CD4-positive, alpha-beta T cell treated with Interleukin-10 for 1 hour (primary cell): ENCODE measurements around the gene GALNTL6.
"Not testable (repeated sequence)": the region's sequence is repeated elsewhere in the genome, so short reads cannot be mapped to it uniquely, and the experiment has no call there.

ENCODE experiments used
- DNase-seq: peaks from one replicate; pipeline ENCODE4 v3.0.0-alpha.2; 2020

GALNTL6 gene

DNA sequence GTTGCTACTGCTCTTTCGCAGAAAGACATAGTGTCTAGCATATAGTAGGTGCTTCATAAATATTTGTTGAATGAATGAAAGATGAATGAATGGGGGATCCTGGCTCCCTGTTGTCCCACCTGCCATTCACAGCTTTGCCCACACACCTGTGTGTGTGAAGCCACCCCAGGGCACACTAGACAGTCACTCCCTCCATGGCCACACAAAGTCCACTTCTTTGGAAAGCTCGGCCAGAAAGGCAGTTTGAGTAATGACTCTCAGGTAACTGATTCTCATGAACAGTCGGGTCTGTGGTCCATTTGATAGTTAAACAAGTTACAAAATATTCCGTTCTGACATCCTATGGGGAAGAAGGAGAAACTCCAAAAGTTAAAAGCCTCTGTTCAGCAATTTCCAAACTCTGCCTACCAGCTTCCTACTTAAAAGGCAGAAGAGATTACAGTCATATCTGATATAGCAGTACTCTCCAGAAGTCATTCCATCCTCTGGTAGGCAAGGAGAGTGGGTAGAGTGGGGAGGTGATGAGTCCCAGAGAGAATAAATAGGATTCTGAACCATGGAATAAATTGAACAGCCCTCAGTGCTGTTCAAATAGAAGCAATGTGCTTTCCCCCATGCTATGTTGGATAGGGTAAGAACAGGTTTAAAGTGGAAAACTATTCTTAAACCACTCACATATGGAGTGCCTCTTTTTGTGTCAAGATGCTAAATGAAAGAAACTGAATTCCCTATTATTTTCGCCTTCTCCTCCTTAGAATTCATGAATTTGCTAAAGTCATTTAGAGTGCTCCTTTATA lies 1150.5 kb downstream of the GALNTL6 start:
- no peak for DNase-seq

DNA sequence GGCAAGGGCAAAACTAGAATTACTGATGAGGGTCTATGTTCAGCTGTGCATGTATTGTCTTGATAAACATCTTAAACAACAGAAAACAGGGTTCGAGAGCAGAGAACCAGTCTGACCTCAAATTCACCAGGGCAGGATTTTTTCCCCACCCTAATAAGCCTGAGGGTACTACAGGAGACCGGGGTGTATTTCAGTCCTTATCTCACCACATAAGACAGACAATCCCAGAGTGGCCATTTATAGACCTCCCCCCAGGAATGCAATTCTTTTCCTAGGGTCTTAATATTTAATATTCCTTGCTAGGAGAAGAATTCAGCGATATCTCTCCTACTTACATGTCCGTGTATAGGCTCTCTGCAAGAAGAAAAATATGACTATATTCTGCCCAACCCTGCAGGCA lies 1157.0 kb downstream of the GALNTL6 start:
- DNase-seq, result not testable (repeated sequence)

DNA sequence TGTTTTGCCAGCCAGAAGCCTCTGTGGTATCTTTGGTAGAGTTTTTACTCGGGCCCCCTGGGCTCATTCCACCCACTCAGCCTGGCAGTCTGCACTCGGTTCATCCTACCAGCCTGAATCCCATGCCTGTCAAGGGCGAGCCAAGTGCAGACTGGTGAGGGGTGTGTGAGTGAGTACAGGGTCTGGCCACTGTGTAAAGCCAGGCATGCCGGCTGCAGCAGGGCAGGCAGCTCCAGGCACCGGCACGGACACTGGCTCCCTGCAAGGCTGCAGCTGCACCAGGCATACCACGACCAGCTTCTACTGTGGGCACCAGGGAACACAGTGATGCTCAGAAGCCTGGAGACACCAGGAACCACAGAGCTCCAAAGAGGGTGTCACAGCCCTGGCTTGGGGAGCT lies 1161.4 kb downstream of the GALNTL6 start:
- DNase-seq, result no peak

DNA sequence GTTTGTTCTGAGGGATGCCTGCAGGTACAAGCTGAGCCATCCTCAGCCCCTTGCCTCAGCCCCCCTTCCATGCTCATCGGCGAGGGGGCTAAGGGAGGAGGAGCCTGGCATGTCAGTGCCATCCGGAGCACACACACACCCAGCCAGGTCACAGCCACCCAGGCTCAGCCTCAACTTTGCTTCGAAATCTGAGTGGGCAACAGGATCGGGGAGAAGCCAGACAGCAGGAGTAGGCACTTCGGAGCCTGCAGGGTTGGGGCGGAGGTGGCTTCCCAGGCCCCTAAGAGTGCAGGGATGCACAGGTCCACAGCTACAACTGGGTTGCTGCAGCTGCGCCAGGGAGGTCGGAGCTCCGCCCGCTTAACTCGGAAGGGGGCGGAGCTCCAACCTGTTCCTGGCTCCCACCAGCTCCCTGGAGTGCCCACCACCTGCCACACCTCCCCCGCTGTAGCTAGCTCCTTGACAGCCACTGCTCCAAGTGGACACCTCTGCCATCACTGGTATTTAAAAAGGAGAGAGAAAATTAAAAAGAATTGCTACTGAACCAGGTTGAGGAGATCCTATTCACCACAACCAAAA lies 1162.5 kb downstream of the GALNTL6 start:
- DNase-seq, result no peak

DNA sequence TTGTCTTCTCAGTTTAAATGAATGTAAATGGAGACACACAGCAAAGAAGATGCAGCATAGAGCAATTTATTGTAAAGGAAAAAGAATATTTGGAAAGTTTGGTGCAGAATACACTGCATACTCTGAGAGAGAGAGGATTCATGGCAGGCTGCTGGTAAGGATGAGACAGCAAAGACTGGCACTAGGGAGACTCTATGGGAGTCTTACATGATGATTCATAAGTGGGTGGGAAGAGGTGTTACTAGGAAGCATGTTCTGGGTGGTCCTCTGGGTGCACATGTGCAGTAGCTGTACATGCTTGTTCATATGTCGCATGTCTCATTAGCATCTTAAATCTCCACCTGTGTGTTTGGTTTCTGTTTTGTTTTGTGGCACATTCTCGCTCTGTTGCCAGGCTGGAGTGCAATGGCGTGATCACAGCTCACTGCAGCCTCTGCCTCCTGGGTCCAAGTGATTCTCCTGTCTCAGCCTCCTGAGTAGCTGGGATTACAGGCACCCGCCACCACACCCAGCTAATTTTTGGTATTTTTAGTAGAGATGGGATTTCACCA lies 1164.4 kb downstream of the GALNTL6 start:
- DNase-seq, result not testable (repeated sequence)

DNA sequence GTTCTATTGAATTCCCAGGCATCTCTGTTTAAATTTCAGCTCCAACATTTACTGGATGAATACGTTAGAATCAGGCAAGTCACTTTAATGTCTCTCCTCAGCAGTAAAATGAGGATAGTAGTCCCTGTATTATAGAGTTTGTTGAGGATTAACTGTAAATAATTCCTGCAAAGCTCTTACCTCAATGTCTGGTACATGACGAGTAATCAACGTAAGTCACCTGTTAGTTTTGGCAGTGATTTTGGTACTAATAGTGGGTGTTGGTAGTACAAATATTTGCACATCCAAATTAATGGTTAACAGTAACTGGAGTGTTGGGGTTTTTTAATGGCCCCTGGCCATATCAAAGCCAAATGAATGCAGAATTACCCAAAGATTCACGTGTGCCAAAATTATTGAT lies 1165.6 kb downstream of the GALNTL6 start:
- no peak for DNase-seq

DNA sequence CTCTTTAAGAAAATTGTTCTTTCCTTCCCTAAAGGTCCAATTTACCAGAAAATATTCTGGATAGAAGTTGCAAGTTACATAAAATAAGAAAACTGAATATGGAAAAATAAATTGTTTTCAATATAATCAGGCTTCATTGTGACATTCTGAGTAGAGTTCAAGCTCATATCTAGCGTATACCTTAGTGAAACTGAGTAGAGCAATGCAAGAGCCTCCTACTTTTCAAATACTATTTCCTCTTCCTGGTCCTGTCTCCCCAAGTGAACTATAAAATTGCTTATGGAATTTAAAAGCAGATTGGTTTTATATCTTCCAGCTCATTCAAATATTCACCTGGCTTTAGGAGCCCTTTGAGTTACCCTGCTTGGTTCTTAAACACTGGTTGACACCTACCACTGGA lies 1166.1 kb downstream of the GALNTL6 start:
- no peak for DNase-seq

DNA sequence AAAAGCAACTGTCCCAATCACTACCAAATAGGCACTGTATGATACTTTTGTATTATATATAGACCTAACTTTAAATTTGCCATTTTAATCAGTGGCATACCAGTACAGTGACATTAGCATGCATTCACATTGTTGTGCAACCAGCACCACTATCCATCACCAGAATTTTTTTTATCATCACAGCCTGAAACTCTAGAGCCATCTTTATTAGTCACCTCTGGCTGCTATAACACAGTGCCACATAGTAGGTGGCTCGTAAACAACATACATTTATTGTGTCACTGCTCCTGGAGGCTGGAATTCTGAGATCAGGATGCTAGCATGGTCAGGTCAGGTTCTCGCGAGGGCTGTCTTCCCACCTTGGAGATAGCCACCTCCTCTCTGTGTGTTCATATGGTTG lies 1167.0 kb downstream of the GALNTL6 start:
- DNase-seq, result no peak

DNA sequence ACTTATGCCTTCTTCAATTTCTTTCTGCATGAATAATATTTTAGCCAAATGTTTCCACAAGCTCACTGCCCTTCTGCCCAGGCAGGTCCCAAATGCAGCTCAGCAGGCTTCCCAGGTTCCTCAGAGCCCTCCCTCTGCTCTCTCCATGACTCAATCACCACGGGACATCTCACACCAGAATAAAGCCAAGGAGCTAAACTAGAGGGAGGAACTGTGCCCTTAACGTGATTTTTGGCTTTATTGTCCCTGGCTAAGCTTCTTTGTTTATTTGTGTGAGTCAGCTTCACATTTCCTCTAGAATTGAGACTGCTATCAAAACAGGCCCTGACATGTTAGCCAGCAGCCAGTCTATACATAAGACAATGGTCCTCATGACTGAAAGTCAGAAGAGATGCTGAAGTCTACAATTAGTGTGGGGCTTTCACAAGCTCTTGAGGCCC lies 1169.0 kb downstream of the GALNTL6 start:
- DNase-seq, result no peak

DNA sequence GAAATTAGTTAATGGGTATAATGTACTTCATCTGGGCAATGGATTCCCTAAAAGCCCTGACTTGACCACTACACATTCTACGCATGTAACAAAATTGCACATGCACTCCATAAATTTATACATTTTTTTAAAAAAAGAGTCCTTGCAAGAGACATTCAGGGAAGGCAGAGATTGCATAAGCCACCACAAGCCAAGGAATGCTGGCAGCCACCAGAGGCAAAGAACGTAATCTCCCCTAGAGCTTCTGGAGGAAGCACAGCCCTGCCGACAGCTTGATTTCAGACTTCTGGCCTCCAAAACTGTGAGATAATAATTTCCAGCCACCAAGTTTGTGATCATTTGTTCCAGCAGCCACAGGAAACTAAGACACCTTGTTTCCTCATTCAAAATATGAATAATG lies 1169.8 kb downstream of the GALNTL6 start:
- no peak for DNase-seq

DNA sequence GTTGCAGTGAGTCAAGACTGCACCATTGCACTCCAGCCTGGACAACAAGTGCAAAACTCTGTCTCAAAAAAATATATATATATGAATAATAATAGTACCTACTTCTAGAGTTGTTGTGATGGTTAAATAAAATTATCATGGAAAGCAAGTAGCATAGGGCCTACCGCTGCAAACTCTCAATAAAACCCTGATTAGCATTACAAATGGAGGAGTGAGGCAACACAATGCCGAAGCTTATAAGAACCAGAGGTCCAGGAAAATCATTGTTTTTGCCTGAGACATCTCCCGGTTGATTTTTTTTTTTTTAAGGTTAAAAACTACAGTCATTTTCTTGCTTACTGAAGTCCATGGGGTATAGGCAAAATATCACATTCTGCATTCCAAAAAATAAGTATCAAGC lies 1170.4 kb downstream of the GALNTL6 start:
- no peak for DNase-seq

DNA sequence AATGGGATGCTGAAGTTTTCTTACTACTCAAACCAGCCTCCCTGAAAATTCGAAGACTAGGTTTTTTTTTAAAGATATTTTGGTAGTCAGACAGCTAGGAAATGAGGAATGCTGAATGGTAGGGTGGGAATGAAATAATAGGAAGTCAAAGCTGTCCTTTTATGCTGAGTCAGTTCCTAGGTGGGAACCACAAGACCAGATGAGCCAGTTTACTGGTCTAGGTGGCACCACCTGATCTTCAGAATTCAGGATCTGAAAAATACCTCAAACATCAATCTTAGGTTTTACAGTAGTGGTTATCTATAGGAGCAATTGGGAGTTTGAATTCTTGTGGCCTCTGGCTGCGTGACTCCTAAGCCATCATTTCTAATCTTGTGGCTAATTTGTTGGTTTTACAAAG lies 1172.3 kb downstream of the GALNTL6 start:
- no peak for DNase-seq

DNA sequence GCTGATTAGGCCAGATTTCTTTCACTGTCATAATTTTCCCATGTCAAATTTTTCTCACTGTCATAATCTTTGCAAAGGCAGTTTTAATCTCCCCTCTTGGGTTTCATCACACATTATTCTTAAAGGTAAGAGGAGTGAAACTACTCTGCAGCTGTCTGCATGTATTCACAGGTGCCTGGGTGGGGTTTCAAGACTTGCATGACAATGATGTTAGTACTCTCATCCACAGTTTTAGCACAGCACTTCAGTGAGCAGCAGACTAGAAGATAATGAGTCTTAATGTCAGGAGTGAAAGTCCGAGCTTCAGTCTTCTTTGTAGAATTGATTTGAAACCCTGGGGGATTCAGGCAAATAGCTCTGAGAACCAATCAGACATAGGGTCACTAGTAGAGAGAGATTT lies 1172.9 kb downstream of the GALNTL6 start:
- DNase-seq, result no peak

DNA sequence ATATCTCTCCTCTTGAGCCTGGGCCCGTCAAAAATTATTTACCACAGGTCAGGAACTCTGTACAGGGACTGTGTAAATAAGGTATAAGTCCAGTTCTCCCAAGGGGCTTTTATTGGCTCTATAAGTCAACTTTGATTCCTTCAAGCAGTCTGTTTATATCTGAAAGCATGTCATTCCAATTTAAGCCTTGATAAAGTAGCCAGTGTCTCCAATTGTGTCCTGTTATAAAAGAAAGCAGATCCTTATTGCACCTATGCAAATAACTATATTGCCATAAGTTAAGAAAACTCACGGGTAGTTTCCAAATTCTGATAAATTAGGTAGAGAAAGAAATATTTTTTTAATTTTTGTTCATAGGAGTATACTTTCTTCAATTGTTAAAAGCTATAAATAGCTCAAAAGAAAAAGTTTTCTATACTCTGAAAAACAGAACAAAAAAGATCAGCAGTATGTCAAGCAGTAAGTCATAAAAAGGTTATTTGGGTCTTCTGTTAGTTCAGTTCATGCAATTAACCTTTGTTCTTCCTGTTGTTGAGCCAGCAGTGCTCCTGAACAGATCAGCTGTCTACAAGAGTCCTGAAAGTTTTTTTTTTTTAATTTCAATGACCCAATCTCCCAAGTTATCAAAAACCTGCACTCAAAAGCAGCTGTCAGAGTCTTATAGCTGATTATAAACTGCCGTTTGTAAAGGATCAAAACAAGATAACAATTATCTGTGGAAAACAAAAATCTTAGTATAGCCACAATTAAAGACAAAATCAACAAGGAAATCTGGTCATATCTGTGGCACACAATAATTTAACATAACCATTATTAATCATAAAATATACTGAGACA lies 1177.0 kb downstream of the GALNTL6 start:
- no peak for DNase-seq

DNA sequence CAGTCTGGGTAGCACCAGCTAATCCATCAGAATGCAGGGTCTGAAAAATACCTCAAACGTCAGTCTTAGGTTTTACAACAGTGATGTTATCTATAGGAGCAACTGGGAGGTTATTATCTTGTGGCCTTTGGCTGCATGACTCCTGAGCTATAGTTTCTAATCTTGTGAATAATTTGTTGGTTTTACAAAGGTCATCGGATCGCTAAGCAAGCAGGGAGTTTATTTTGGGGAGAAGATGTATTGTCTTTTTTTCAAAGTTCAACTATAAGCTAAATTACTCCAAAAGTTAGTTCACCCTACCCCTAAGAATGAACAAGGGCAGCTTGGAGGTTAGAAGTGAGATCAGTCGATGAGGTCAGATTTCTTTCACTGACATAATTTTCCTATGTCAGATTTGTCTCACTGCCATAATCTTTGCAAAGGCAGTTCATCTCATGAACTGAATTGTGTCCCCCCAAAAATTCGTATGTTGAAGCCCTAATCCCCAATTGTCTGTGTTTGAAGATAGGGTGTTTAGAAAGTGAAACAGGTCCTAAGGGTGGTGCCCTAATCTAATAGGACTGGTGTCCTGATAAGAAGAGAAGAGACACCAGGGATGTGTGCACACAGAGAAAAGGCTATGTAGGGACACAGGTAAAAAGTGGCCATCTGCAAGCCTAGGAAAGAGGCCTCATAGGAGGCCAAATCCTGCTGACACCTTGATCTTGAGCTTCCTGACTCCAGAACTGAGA lies 1179.6 kb downstream of the GALNTL6 start:
- no peak for DNase-seq

DNA sequence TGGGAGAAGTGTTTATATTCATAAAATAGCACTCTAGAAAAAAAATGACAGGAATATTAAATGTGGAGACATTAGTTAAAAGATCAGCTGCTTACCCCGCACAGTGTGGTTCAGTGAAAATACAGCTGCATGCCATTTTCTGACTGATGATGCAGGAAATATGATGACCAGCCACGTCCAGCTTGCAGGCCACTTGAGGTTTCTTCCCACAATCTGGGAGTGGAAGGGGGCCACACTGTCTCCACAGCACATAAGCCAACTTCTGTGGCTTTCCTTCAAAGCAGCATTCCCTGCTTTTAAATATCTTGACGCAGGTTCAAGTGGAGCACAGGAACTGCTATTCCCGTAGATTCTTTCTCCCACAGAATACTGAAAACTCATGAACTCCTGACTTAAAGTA lies 1182.0 kb downstream of the GALNTL6 start:
- DNase-seq, result no peak

DNA sequence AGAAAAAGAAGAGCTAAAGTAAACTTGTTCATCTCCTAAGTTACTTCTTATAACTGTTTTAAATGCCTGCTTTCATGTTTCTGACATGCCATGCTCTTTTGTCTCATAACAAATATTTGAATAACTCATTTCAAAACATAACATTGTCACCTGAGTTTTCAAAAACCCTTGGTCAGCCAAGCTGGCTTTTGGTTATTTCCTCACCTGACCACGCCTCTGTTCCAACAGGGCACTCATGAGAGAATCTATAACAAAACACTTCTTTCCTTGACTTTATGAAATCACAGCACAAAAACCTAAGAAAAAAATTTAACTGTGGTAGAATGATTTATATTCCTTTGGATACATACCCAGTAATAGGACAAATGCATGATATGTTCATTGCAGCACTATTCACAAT lies 1182.5 kb downstream of the GALNTL6 start:
- no peak for DNase-seq

DNA sequence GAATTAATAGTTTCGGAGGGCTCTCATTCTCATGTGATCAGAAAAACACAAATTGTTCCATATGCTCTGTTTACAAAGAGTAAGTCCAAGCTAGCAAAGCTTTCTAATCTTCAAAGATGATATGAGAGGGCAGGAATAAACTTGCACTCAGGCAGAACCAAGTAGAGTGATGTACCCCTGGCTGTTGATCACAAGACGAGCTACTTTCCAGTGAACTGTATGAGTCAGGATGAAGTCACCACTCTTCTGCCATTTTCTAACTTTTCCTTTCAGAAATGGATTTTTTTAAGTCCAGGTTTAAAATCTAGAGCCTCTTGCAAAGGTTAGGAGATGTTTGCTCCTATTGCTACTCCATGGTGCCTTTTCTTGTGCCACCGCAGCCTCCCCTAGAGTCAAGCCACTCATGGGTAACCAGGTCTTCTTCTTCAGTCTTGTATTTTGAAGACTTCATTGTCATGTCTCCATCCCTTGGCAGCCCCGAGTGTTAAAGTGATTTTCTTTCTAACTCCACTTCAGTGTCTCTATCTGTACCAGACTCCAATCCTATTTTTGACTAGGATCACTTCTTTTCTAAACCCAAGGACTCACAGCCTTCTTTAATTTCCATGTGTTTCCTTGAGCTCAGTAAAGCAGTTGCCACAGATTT lies 1183.5 kb downstream of the GALNTL6 start:
- DNase-seq, result no peak

DNA sequence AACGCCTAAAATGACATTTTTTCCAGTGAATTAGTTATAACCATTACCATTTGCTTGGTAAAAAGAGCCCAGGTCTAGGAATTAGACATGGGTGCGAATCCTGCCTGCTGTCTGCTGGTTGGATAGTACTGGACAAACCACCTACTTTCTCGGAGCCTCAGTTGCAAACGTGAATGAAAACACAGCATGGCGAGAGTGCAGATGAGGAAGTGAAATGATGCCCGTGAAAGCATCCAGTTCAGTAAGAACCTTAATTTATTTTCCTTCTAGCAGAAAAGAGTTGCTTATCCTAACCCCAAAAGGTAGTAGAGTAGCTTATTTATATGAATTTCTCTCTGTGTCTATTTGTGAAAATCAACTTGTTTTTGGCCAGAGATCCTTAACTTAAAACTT lies 1184.0 kb downstream of the GALNTL6 start:
- no peak for DNase-seq

DNA sequence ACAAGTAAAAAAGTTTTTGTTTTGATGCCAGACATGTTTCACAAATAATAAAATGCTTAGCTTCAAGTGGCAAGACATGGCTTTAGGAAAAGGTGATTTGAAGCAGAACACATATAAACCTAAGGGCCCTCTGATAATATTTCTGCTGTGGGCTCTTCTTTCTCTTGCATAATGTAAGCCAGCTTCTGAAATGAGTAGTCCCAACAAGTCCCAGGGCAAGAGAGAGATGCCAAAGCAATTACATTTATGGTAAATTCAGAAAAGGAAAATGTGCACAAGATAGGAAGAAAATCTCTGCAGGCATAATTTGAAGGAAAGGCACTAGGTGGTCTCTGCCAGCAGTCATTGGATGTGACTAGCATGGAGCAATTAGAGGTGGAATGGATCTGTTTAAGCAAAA lies 1184.7 kb downstream of the GALNTL6 start:
- DNase-seq, result no peak

DNA sequence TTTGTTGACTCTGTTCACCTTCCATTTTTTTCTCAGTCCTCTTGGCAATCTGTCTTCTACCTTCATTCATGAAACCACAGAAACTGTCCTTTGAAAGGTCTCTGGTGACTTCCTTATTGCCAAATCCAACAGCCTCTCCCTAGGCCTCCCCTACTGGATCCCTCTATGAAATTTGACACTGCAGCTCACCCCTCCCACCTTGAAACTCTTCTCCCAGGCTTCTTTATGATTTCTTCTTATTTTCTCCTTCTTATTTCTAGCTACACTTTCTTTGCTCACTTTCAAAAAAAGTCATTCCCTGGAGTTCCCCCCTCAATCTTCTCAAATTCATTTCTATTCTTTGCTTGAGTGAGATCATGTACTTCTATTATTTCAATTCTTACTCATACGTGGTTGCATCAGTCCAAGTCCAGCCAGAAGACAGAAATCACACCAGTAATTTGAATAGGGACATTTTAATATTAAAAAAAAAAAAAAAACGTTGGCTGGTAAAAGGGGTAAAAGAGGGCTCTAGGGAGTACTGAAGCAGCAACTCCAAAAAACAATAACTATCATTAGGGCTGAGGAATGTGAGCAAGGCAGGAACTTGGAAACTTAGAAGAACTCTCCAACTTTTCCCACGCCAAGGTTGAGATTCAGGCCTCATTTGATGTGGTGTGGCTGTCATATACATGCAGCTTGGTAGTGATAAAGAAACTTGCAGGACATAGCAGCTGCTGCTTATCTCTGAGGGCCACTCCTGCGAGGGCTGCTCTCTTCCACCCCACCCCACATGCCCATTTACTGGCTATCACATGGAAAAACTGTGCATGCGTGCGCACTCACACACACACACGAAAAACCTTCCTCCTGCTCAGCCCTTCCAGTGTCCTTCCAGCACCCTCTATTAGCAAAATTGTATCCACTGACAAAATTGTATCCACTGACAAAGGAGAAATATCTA lies 1185.6 kb downstream of the GALNTL6 start:
- DNase-seq, result no peak
